G401 (cell line): Measurements from ENCODE around the gene PDSS2. TPM values are rescaled to one million over a fixed set of nuclear protein-coding genes. Genes with fewer than 3 reads are reported as not detected.
A peak's percentile ranks its signal among the peaks of the same experiment; 100 is the strongest.
"Not testable (repeated sequence)": the region's sequence is repeated elsewhere in the genome, so short reads cannot be mapped to it uniquely, and the experiment has no call there.

Experiments used
- DNase-seq: peaks from one replicate; pipeline ENCODE4 v3.0.0-alpha.2; 2015; ENCODE audit warnings: low spot score
- in situ Hi-C: cut with HindIII; loops from 2 replicates; pipeline ENCODE4 v1.10.0; 2016; ENCODE audit warnings: low sequenced_read_pairs, mixed read lengths
- total RNA-seq: library from RNA; depleted of rRNA; stranded (reverse); fragments of >200 nt; shearing (Covaris generic); gene quantifications from 2 replicates; pipeline ENCODE4 v1.2.3, GENCODE V29; 2014

PDSS2 gene
- total RNA-seq, 1 experiment from 2014 or later: 17.5 TPM

GRCh38 chr6:107304421-107305025 is 154.8 kb downstream of the PDSS2 start:
- DNase-seq: no peak
- in situ Hi-C loops: no loop called here

GRCh38 chr6:107293350-107293749 is 166.0 kb downstream of the PDSS2 start:
- in situ Hi-C loops: no loop called here
- DNase-seq: peak; percentile 16

- DNase-seq: peak; percentile 31
Measured at GRCh38 chr6:107292715-107293271, 166.6 kb downstream of the PDSS2 start.

GRCh38 chr6:107290491-107290890 is 168.9 kb downstream of the PDSS2 start:
- no peak for DNase-seq
- in situ Hi-C loops: no loop called here

More at GRCh38 chr6:107292715-107293271, 166.6 kb downstream of the PDSS2 start:
- in situ Hi-C loops: no loop called here

- DNase-seq, in situ Hi-C loops: not testable (repeated sequence)
Measured at GRCh38 chr6:107289258-107289657, 170.1 kb downstream of the PDSS2 start.

- DNase-seq, in situ Hi-C loops: not testable (repeated sequence)
Measured at GRCh38 chr6:107285683-107286082, 173.7 kb downstream of the PDSS2 start.

GRCh38 chr6:107284805-107285204 is 174.6 kb downstream of the PDSS2 start:
- in situ Hi-C loops: no loop called here
- DNase-seq: no peak

GRCh38 chr6:107280791-107281190 is 178.6 kb downstream of the PDSS2 start:
- in situ Hi-C loops: no loop called here

GRCh38 chr6:107280001-107280400 is 179.4 kb downstream of the PDSS2 start:
- DNase-seq, in situ Hi-C loops: not testable (repeated sequence)

More at GRCh38 chr6:107280791-107281190, 178.6 kb downstream of the PDSS2 start:
- no peak for DNase-seq

- no peak for DNase-seq
- in situ Hi-C loops: no loop called here
Measured at GRCh38 chr6:107275330-107275865, 184.0 kb downstream of the PDSS2 start.

- in situ Hi-C loops: no loop called here
- DNase-seq: no peak
Measured at GRCh38 chr6:107274288-107274687, 185.1 kb downstream of the PDSS2 start.

- in situ Hi-C loops: no loop called here
- DNase-seq: no peak
Measured at GRCh38 chr6:107272246-107272645, 187.1 kb downstream of the PDSS2 start.

- in situ Hi-C loops: no loop called here
- DNase-seq: no peak
Measured at GRCh38 chr6:107271208-107271790, 188.1 kb downstream of the PDSS2 start.

- in situ Hi-C loops: no loop called here
Measured at GRCh38 chr6:107267634-107268033, 191.7 kb downstream of the PDSS2 start.

GRCh38 chr6:107267006-107267405 is 192.4 kb downstream of the PDSS2 start:
- in situ Hi-C loops: no loop called here
- no peak for DNase-seq

More at GRCh38 chr6:107267634-107268033, 191.7 kb downstream of the PDSS2 start:
- no peak for DNase-seq

GRCh38 chr6:107266563-107266962 is 192.8 kb downstream of the PDSS2 start:
- in situ Hi-C loops: no loop called here
- no peak for DNase-seq

- DNase-seq: no peak
- in situ Hi-C loops: no loop called here
Measured at GRCh38 chr6:107264357-107264840, 195.0 kb downstream of the PDSS2 start.

- in situ Hi-C loops: no loop called here
- DNase-seq: no peak
Measured at GRCh38 chr6:107259951-107260350, 199.4 kb downstream of the PDSS2 start.

- DNase-seq: no peak
- in situ Hi-C loops: no loop called here
Measured at GRCh38 chr6:107248147-107248546, 211.2 kb downstream of the PDSS2 start.

GRCh38 chr6:107246972-107247615 is 212.3 kb downstream of the PDSS2 start:
- no peak for DNase-seq
- in situ Hi-C loops: no loop called here
